ENCODE data around the gene TRAK2. TPM values are rescaled to one million over a fixed set of nuclear protein-coding genes. Genes with fewer than 3 reads are reported as not detected.
A peak's percentile ranks its signal among the peaks of the same experiment; 100 is the strongest.

The TRAK2 gene
- total and polyA plus RNA-seq, 2 donors (not counting 3 experiments of a cell fraction or from before 2014, with no cell fraction given): 9.7 to 35.7 TPM

GRCh38 chr2:201406077-201406662 is 45.1 kb downstream of the TRAK2 start:
- no peak overlapping the region for H3K4me3 ChIP-seq (replicated peaks in 1 of 3; ENCODE audit: insufficient read depth in 1 of 3, low read depth in 1 of 3, low read length in 3 of 3)
- peaks cover 0 to 4% of the 10 kb centered on the region in 2 experiments for H3K36me3 ChIP-seq (ENCODE audit: control insufficient read depth in 2 of 2, extremely low read depth in 1 of 2, insufficient read depth in 2 of 2, low read length in 2 of 2)
- intact Hi-C loops (cut with micrococcal nuclease): no loop called here
- H2AFZ ChIP-seq (ENCODE audit: low read depth, low read length): no peak overlapping the region
- ChIA-PET POLR2A (no interaction called here), CTCF (interaction anchor here (1.0 to 1.2 kb wide), 3 partner anchors 16 to 45 kb away, joined by 3 to 4 read pairs (median 3); partner anchors contain the start of genes STRADB and TRAK2)
- dilution Hi-C loops (cut with MboI; ENCODE audit: extremely low pct_ligation_motif_present, low sequenced_read_pairs): no loop called here
- H3K4me2 ChIP-seq (ENCODE audit: insufficient read depth, low read length): no peak overlapping the region
- peaks cover 8% of the 10 kb centered on the region for H3K4me1 ChIP-seq (ENCODE audit: control insufficient read depth, extremely low read depth, insufficient read depth, low read length)
- peak; percentile 63 for DNase-seq (ENCODE audit: low read depth, low spot score)
- TF ChIP-seq POLR2A (IDR thresholded peaks at IDR 0.05; ENCODE audit: low read depth, low read length) (no peak), CTCF (IDR thresholded peaks at IDR 0.05; ENCODE audit: extremely low read depth in 1 of 2, insufficient read depth in 1 of 2, low read depth in 1 of 2, low read length in 2 of 2) (no peak), POLR2AphosphoS5 (IDR thresholded peaks at IDR 0.05; ENCODE audit: insufficient read depth, low read depth, low read length) (no peak), FOS (IDR thresholded peaks at IDR 0.05; ENCODE audit: borderline replicate concordance, insufficient read depth, low read length) (no peak), GATA2 (IDR thresholded peaks at IDR 0.05; ENCODE audit: insufficient read depth, insufficient read length, low read depth, low read length) (no peak), JUN (IDR thresholded peaks at IDR 0.05; ENCODE audit: borderline replicate concordance, insufficient read depth, insufficient read length, low read depth) (no peak), MYC (IDR thresholded peaks at IDR 0.05; ENCODE audit: low read depth, low read length) (no peak), MAX (IDR thresholded peaks at IDR 0.05; ENCODE audit: insufficient read depth, insufficient read length) (no peak), EZH2 (IDR thresholded peaks at IDR 0.05; ENCODE audit: borderline replicate concordance, low read depth, low read length, severe bottlenecking) (no peak)
- H4K20me1 ChIP-seq (replicated peaks; ENCODE audit: control insufficient read depth, extremely low read depth, insufficient read depth, low read length): no peaks in the 10 kb centered on the region
- FAIRE-seq: no peak
- BruUV-seq (replicated peaks): no TSS peak
- H3K9me1 ChIP-seq (replicated peaks; ENCODE audit: control insufficient read depth, extremely low read depth, insufficient read depth, low read length): no peaks in the 10 kb centered on the region
- no peaks in the 10 kb centered on the region for H3K9me3 ChIP-seq (replicated peaks; ENCODE audit: control insufficient read depth, insufficient read depth, low read length)
- peaks cover 2% of the 10 kb centered on the region for H3K79me2 ChIP-seq (ENCODE audit: control insufficient read depth, insufficient read depth, low read length)
- no peak overlapping the region for H3K9ac ChIP-seq (replicated peaks; ENCODE audit: extremely low read depth, insufficient read depth, low read length)
- no peaks in the 10 kb centered on the region for H3K27me3 ChIP-seq (ENCODE audit: control insufficient read depth in 2 of 2, insufficient read depth in 2 of 2, low read length in 2 of 2)
- no peak overlapping the region for H3K27ac ChIP-seq (ENCODE audit: insufficient read depth, low read depth, low read length)

Data from endothelial cell of umbilical vein (primary cell).